ENCODE data around the gene PXT1.

Gene PXT1

GRCh38 chr6:36387440-36388303 lies 55.0 kb downstream of the PXT1 start, which contains the start of gene ETV7:
TSS of gene ETV7 (minus strand) at chr6:36387669. CDS start at chr6:36387541, 128 bp downstream.
- DNase-seq (ENCODE audit: low read depth), result no peak

DNA sequence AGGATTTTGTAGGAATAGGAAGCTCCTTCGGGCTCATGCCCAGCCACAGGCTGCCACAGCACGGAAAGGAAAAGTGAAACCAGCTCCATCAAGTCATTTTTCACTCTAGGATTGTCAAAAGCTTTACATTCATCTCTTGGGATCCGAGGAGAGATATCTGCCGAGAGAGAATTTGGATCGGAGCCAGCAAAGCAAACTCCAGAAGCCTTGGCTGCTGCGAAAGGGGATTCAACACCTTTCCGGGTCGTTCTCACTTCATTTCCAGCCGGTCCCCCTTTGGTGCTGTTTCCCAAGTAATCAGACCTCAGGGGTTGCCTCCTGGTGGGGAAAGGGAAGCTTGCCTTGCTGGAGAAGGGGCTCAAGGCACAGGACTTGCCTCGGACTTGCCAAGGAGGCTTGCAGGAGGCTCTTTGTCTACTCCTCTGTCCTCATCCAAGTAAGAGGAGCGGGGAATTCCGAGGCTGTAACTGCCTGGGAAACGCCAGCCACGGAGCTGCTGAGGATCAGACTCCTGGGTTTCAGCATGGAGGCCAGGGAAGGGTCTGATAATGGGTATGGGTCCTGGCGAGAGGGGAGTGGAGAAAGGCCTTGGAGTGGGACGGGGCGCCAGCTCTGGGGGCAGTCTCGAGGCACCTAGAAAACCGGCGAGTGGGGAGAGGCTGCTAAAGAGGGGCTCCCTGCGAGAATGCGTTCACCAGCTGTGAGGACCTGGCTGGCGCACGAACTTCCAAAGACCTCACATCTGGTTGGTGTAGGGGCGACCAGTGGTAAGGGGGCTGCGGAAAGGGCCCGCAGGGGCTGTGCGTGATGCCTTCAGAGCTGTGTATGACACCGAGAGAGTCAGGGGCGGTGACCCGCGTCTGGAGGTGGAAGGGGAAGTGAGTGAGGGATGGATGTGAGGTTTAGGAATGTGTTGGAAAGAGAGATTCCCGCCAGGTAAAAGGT lies 55.9 kb downstream of the PXT1 start:
- DNase-seq (ENCODE audit: low read depth), result no peak

GRCh38 chr6:36384095-36384494 lies 58.6 kb downstream of the PXT1 start:
- no peak for DNase-seq (ENCODE audit: low read depth)

DNA sequence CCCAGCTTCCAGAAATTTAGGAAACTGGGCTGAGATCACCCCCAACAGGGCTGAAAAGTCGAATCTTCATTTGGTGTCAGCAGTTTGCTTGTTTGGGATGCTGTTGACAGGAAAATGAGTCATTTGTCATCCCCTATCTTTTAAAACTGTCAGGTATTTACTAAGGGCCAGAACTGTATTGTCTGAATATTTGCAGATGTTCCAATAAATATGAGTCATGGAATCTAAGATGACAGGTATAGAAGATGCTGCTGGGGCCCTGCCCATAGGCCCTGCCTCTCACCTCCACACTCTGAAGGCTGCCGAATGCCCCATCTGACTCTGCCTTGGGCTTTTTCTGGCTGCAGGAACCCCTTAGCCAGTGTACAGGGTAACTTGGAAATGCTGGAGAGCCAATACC lies 59.0 kb downstream of the PXT1 start:
- DNase-seq (ENCODE audit: low read depth), result no peak

- DNase-seq (ENCODE audit: low read depth), result no peak
These were observed 59.7 kb downstream of the PXT1 start for GRCh38 chr6:36382976-36383375.

DNA sequence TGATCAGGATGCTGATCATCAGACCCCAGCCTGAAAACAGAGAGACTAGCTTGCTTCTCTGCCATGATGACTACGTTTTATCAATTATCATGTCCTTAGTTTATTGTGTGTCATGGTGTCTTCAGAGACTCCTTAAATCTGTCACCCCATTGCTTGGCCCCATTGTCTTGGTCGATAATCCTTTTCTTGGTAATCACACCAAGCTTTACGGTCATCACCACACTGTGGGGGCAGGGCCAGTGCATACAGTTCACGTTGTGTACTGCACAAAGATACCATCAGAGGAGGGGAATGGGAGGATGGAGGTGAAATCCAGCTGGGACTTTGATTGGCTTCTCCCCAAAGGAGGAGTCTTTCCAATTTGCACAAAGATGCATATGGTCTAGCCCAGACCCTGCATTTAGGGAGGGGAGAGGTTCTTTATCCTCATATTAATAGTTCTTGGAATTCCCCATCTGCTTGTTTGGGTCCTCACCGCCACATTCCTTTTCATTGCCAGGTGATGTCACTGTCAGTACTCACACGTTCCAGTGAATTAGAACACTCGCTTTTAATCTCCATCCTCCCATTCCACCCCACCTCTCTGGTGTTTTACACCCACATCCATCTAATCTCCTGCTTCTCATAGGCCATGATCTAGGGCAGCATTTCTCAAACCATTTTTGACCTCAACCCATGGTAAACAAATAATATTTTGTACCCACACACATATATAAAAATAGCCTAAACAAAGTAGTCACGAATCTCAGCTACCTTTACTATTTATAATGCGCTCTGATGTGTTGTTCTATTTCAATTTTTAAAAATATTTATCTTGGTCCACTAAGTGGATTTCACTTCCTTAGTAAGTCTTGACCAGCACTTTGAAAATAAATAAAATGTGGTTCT lies 60.9 kb downstream of the PXT1 start:
- no peak for DNase-seq (ENCODE audit: low read depth)

DNA sequence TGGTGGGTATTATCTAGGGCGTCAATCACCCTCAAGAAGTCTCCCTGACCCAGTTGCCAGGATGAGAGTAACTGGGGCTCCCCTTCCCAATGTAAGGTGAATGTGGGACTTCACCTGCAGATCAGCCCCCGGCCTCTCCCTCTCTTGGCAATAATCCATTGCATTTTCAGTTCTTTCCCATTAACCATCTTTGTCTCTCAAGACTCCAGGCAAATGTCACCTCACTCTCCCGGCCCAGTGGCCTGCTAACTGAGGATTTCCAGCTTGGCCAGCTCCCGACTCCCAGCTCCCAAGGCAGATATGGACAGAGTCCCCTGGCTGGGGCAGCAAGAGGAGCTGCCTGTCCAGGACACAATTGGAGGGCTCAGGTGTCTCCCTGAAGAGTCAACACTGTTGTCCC lies 62.5 kb downstream of the PXT1 start:
- no peak for DNase-seq (ENCODE audit: low read depth)

GRCh38 chr6:36378936-36379335 lies 63.7 kb downstream of the PXT1 start:
- no peak for DNase-seq (ENCODE audit: low read depth)

DNA sequence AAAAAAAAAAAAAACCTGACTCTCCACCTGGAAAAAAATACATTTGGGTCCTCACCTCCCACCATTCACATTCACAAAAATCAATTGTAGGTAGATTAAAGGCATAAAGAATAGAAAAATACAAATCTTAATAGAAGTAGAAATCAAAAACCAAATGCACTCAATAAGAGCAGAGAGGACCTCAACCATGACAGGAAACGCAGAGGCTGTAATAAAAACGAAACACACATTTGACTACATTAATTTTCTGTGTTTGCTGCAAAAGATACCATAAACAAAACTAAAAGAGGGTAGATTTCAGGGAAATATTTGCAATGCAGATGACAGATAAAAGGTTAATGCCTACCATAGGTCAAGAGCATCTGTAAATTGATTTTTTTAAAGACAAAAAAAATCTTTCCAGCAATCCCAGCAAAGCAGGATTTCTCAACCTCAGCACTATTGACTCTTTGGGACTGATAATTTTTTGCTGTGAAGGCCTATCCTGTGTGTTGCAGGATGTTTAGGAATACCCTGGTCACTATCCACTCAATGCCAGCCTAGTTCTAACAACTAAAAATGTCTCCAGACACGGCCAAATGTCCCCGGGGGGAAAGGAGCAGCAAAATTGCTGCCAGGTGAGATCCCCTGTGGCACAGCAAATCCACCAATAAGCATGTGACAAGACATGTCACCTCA lies 64.3 kb downstream of the PXT1 start:
- no peak for DNase-seq (ENCODE audit: low read depth)

DNA sequence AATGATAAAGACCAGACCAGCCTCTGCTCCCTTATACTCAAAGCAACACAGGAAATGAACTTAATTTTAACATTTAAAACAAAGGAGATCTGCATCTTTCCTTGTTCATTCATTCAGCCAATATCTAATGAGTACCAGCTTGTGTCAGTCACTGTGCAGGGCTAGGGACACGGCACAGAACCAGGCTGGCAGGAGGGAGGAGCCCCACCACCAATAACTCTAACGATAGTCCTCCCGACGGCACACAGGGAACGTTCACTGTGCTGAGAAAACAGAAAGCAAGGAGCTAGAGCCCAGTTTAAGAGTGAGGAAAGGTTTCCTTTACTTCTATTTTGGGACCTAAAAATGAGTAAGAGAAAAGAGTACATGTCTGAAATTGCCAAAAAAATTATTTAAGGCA lies 65.1 kb downstream of the PXT1 start:
- no peak for DNase-seq (ENCODE audit: low read depth)

DNA sequence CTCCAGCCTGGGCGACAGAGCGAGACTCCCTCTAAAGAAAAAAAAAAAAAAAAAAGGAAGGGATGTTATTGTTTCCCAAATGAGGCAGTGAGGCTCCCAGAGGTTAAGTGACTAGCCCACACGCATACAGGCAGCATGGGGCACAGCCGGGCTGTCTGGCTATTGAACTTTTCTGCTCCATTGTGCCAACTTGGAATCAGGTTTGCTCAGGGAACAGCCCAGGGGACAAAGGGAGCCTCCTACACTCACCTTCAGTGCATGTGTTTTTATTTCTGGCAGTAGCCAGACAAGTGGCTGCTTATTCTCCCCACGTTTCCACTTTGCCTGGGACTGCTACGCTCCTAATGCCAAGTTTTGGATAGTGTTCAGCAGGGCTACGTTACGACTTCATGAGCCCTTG lies 65.9 kb downstream of the PXT1 start:
- no peak for DNase-seq (ENCODE audit: low read depth)

GRCh38 chr6:36376183-36376582 lies 66.5 kb downstream of the PXT1 start:
- DNase-seq (ENCODE audit: low read depth), result no peak

DNA sequence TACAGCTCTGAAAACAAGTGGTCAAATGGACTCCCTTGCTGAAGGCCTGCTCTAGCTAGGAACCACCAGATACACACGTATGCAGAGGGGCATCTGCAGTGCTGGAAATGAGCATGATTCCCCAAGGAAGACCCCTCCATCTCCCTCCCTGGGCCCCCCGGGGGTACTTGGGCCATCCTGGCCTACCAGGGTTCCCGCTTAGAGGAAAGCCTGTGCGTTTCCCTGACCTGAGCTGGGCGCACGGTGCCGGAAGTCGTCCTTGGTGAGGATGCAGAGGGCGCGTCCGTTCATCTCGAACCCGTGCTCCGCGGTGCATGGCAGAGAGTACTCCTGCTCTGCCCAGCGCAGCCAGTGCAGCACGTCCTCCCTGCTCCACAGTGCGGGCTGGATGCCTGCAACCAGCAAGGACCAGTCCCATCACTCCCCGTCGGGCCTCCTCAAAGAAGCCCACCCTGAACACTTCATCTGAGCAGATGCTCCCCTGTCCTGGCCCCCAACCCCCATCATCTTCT lies 67.0 kb downstream of the PXT1 start:
- DNase-seq (ENCODE audit: low read depth), result no peak

GRCh38 chr6:36374972-36375371 lies 67.7 kb downstream of the PXT1 start:
- no peak for DNase-seq (ENCODE audit: low read depth)

GRCh38 chr6:36374194-36374593 lies 68.5 kb downstream of the PXT1 start:
- no peak for DNase-seq (ENCODE audit: low read depth)

DNA sequence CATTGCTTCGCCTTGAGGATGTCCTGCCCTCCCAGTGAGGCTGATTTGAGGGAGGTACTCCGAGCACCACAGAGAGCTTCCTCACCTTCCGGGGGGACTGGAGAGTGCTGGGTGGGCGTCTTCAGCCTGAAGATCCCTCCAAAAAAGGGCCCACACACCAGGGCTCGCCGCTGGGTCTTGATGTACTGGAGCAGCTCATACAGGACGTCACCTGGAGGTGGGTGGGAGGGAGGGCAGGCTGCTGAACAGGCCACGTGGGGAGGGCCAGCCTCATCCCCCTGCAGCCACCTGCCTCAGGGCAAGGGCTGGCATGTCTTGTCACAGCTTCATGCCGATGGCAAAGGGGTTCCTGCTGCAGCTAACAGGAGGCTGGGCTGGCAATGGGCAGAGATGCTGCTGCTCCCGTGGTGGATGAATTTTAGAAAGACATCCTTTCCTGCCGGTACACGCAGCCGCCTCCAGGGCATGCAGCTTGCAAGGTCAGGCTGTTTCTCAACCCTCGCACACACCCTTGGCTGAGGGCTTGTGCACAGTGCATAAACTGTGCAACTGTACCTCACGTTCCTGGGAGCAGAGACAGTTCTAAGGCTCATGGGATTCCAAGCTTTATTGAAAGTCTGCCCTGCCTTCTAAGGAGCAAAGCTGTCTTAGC lies 69.2 kb downstream of the PXT1 start:
- DNase-seq (ENCODE audit: low read depth), result no peak

GRCh38 chr6:36372088-36372487 lies 70.6 kb downstream of the PXT1 start:
- no peak for DNase-seq (ENCODE audit: low read depth)

GRCh38 chr6:36371211-36371610 lies 71.4 kb downstream of the PXT1 start:
- no peak for DNase-seq (ENCODE audit: low read depth)

GRCh38 chr6:36370638-36371037 lies 72.0 kb downstream of the PXT1 start:
- no peak for DNase-seq (ENCODE audit: low read depth)
